T-helper 2 cell (primary cell): Measurements from ENCODE around the gene NRCAM.

Source experiments
- DNase-seq, 5 experiments: peaks; one replicate each; pipeline versions ENCODE4 v3.0.0 to v3.0.0-alpha.2; 2012 to 2022

The NRCAM gene

GRCh38 chr7:108196004-108196403 lies 260.2 kb downstream of the NRCAM start:
- DNase-seq: no peak

GRCh38 chr7:108193594-108194498 lies 262.4 kb downstream of the NRCAM start:
- DNase-seq: no peak

GRCh38 chr7:108190891-108191290 lies 265.3 kb downstream of the NRCAM start:
- DNase-seq: no peak

GRCh38 chr7:108189733-108190388 lies 266.4 kb downstream of the NRCAM start:
- DNase-seq: peak in 1 of 5 experiments; percentile 37

GRCh38 chr7:108188724-108189123 lies 267.5 kb downstream of the NRCAM start:
- no peak for DNase-seq

GRCh38 chr7:108181073-108181985 lies 274.9 kb downstream of the NRCAM start:
- peak in 1 of 5 experiments; percentile 24 for DNase-seq

- no peak for DNase-seq
Observed at GRCh38 chr7:108178398-108178797, 277.8 kb downstream of the NRCAM start.

GRCh38 chr7:108171164-108171563 lies 285.1 kb downstream of the NRCAM start:
- no peak for DNase-seq

GRCh38 chr7:108170251-108170650 lies 286.0 kb downstream of the NRCAM start:
- no peak for DNase-seq

GRCh38 chr7:108167460-108167859 lies 288.8 kb downstream of the NRCAM start:
- DNase-seq: no peak

GRCh38 chr7:108166687-108167086 lies 289.5 kb downstream of the NRCAM start:
- no peak for DNase-seq

- DNase-seq: no peak
Observed at GRCh38 chr7:108165723-108166122, 290.5 kb downstream of the NRCAM start.

- DNase-seq: no peak
Observed at GRCh38 chr7:108164946-108165345, 291.3 kb downstream of the NRCAM start.

- no peak for DNase-seq
Observed at GRCh38 chr7:108164342-108164741, 291.9 kb downstream of the NRCAM start.

- no peak for DNase-seq
Observed at GRCh38 chr7:108158776-108159175, 297.5 kb downstream of the NRCAM start.

- no peak for DNase-seq
Observed at GRCh38 chr7:108157606-108158335, 298.5 kb downstream of the NRCAM start.

GRCh38 chr7:108156897-108157605 lies 299.2 kb downstream of the NRCAM start:
- DNase-seq: no peak

GRCh38 chr7:108152198-108152597 lies 304.0 kb downstream of the NRCAM start:
- DNase-seq: no peak

GRCh38 chr7:108149908-108150307 lies 306.3 kb downstream of the NRCAM start:
- DNase-seq: no peak

- no peak for DNase-seq
Observed at GRCh38 chr7:108149119-108149518, 307.1 kb downstream of the NRCAM start.

GRCh38 chr7:108147031-108147563 lies 309.1 kb downstream of the NRCAM start:
- no peak for DNase-seq
